HG03442 (cell line): ENCODE data around the gene MEDAG.
"Not testable (repeated sequence)": the region's sequence is repeated elsewhere in the genome, so short reads cannot be mapped to it uniquely, and the experiment has no call there.

Experiments used
- ATAC-seq: cut with Tn5 transposase; IDR thresholded peaks from one replicate; pipeline ENCODE4 v1.9.1; 2021; ENCODE audit warnings: mild to moderate bottlenecking, moderate library complexity; ENCODE audit not compliant: unreplicated experiment

MEDAG gene

DNA sequence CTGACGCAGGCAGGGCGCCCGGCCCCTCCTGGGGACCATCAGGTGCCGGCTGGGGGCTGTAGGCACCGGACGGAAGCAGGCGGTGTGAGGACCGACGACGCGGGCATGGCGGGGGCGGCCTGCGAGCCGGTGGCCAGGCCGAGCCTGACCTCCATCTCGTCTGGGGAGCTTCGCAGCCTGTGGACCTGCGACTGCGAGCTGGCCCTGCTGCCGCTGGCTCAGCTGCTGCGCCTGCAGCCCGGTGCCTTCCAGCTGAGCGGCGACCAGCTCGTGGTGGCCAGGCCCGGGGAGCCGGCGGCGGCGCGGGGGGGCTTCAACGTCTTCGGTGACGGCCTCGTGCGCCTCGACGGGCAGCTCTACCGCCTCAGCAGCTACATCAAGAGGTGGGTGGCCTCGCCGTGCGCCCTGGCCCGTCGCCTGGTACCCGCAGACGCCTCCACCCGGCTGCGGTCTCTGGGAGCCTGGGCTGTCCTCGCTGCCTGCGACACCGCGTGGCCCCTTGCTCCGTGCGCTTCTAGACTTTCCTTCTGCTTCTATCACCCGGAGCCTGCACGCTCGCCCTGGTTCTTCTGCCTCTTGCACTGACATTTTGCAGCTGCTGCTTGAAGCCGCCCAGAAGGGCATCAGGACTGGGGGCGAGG lies 460 bp downstream of the MEDAG start:
- no peak for ATAC-seq

GRCh38 chr13:30907121-30907861 lies 1.2 kb downstream of the MEDAG start:
- ATAC-seq, result no peak

GRCh38 chr13:30908416-30908980 lies 2.4 kb downstream of the MEDAG start:
- no peak for ATAC-seq

DNA sequence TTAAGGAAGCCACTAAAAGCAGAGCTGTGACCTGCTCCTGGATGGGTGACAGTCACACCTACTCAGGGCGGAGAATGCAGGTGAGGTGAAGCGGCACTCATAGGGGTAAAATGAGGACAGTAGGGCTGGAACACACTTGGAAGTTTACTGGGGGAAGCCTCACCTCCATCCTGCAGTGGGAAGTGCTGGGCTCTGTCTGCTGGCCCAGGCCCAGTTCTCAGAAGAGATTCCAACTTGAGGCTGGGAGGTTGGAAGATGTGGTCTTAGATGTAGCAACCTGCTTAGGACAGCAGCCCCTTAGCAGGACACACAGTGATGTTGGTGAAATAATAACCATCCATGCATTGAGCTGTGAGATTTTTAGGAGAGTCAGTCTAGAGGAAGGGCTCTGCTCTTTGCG lies 4.6 kb downstream of the MEDAG start:
- ATAC-seq, result no peak

- no peak for ATAC-seq
These were observed 9.8 kb downstream of the MEDAG start for GRCh38 chr13:30915691-30916541.

- no peak for ATAC-seq
These were observed 10.9 kb downstream of the MEDAG start for GRCh38 chr13:30916991-30917390.

DNA sequence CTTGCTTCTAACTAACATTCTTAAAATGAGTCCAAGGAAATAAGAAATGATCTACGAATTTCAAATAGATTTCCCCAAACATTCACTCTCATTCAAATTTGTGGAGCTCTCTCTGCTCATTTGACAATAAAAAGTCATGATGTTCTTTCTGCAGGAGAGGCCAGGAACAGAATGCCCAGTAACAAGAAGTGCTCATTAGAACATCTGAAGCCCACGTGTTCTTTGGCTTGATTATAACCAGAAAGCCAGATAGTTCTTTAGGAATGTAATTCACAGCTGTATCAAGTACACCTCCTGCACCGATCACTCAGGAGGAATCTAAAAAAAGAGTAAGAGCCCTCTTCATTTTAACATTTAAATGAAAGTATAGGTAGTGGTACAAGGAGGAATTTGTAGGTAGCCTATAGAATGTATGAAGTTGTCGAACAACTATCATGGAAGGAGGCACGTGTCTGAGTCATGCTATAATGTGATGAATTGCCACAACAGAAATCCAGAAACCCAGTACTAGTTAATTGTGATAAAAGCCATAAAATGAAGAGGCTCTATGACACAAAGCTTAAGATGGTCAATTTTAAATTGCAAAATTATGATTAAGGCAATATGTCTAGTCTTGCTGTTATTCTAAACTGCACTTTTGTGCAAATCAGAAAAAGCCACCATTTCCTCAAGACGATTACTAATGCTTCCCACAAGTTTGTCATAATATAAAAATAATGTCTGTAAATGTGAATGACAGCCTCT lies 12.8 kb downstream of the MEDAG start:
- ATAC-seq, result no peak

DNA sequence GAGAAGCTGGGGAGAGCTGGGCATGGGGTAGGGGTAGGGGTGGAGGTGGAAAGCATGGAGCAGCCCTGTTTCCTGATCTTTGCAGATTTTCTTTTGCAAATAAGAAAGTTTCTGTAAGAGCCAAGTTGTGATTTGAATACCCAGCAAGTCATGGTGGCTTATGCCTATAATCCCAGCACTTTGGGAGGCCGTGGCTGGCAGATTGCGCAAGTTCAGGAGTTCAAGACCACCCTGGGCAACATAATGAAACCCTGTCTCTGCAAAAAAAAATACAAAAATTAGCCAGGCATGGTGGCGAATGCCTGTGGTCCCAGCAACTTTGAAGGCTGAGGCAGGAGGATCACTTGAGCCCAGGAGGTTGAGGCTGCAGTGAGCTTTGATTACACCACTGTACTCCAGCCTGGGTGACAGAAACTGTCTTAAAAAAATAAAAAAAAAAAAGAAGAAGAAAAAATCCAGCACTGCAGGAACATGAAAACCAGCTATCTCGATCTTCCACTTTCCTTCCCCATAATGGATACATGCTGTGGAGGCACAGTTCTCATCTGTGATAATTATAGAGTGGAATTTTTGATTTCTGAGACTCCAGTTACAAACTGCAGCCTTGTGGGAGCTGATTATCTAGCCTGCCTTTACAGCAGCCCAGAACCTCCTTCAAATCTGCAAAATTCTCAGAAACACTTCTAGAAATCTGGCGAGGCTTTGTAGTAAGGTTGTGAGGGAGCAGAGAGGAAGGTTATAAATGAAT lies 14.3 kb downstream of the MEDAG start:
- ATAC-seq, result no peak

DNA sequence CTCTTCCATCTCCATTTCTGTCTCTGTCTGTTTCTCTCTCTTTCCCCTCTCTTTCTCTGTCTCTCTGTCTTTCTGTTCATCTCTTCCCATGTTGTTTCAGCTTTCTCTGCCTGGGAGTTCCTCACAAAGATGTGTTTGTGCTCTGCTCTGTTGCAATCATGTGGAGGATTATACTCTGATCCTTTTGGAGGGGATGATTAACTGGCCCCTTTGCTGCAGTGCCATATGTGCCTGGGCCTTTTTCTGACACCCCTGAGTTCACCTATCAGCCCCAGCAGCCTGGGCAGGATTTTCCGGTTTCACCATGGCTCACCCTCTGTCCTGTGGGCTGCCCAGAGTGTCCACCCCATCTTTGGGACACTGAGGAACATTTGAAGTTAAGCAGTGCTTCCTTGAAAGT lies 17.3 kb downstream of the MEDAG start:
- ATAC-seq, result no peak

DNA sequence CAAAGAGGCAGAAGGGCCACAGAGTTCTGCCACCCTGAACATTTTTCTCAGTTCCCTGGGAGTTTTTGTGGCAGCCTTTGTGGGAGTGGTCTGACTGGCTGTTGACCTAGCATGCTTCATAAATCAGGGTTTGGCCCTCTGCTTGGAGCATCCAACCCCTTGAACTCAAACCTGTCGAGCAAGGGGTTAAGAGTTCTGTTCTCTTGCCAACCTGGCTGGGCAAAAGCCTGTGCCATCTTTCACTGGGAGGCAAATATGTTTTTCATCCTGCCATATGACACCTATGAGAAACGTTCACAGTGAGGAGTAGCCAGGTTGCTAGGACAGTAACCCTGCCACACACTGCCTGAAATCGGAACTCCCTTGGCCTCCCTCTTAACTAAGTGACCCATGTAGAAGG lies 18.6 kb downstream of the MEDAG start:
- no peak for ATAC-seq

DNA sequence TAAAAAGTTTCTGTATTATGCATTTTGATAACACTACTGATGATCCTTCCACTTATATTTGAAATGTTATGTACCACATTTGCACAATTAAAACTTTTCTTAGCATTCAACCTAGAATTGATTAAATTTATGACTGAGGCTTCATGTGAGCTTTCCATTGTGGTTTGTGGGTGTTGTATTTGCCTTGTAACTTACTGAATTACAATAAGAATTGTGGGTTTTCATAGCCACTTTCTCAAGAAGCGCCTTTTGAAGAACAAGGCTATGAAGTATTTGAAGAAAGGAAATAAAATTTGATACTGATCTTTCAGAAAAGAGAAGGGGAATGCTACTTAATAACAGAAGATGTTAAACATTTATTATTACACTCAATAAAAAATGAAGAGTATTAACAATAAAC lies 19.4 kb downstream of the MEDAG start:
- ATAC-seq, result no peak

- ATAC-seq, result no peak
These were observed 20.7 kb downstream of the MEDAG start for GRCh38 chr13:30926781-30927180.

GRCh38 chr13:30927188-30927587 lies 21.1 kb downstream of the MEDAG start:
- ATAC-seq, result not testable (repeated sequence)

DNA sequence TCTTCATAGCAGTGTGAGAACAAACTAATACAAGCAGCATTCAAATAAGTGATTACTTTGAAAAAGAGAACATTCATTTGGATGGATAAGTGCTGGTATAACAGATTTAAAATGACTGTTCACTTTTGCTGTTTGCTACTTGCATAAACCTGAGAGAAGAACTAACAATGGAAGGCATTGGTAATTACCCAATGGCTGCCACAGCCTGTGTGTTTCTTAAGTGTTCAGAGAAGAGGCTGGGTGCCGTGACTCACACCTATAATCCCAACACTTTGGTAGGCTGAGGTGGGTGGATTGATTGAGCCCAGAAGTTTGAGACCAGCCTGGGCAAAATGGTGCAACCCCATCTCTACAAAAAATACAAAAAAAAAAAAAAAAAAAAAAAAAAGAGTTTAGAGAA lies 21.5 kb downstream of the MEDAG start:
- ATAC-seq, result no peak

- no peak for ATAC-seq
These were observed 22.9 kb downstream of the MEDAG start for GRCh38 chr13:30928978-30929377.

DNA sequence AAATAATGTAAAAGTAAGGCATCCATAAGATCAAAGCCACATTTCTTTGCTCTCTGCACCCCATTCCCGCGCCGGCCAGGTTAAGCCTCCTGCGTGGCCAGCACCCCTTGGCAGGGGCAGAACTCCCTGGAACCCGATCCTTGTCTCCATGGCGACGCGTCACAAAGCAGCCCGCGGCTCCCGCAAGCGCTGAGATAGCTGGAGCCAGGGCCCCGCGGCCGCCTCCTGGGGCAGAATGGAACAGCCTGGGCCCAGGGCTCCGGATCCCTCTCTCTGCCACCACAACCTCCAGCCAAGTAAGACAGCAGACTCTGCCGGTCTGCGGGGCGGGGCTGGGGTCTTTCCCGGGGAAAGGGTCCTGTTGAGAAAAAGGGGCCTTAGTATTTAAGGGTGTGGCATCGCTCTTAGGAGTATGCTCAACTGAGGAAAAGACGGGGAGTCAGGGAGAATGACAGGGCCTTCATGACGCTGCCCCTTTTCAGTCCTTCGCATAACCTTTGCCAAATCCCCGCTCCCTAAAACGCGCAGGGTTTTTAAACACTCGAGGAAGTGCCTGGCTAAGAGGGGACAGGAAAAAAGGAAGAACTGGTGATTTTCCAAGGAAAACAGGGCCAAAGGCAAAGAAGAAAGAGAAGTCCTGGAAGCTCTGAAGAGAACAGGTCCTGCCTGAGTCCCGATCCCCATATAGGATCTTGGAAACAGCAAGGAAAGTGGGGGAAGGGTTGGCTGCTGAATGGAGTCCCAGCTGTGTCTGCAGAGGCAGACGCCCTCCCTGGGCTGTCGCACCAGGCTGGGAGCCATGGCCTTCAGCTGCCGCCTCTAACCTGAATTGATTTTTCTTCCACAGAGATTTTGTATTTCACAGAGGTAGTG lies 26.6 kb downstream of the MEDAG start, which contains the start of gene TEX26:
Gene TEX26, plus strand, starts transcription at position 176 of the 873 bp plus-strand sequence. Its CDS starts 60 bp downstream, at position 236.
- no peak for ATAC-seq

GRCh38 chr13:30933354-30933670 lies 27.2 kb downstream of the MEDAG start:
- ATAC-seq, result no peak

DNA sequence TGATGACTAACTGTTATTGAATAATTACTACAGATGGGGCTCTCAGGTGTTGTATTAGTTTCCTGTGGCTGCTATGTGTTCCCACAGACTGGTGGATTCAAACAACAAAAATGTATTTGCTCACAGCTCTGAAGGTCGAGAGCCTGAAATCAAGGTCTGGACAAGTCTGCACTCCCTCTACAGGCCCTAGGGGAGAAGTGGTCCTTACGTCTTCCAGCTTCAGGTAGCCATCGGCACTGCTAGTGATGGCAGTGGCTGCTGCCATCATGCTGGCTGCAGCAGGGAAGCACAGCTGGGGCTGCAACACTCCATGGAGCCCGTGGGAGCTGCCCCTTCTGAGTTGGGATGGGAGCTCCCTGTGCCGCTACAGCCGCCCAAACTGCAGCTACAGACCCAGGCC lies 28.3 kb downstream of the MEDAG start:
- no peak for ATAC-seq

GRCh38 chr13:30934803-30935202 lies 28.7 kb downstream of the MEDAG start:
- no peak for ATAC-seq
